Left cardiac atrium (tissue), 4 donors: ENCODE results near the gene FYCO1. TPM values are rescaled to one million over a fixed set of nuclear protein-coding genes. Genes with fewer than 3 reads are reported as not detected.
A peak's percentile ranks its signal among the peaks of the same experiment; 100 is the strongest.

ENCODE experiments used
- ATAC-seq, 2 donors: fragments of 200-7000 bp; cut with Tn5 transposase; one replicate each; pipeline ENCODE4 v1.9.1; 2020; ENCODE audit warnings: mild to moderate bottlenecking in 2 of 2, moderate library complexity in 2 of 2
- DNase-seq: peaks from one replicate; pipeline ENCODE4 v3.0.0-alpha.2; 2020
- intact Hi-C, 2 donors: fragments of 100-400 bp; cut with DNase I; formaldehyde crosslinking; loops; one replicate each; pipeline versions ENCODE4 v1.14.1 to v1.15.1; 2022 to 2023
- total RNA-seq, 2 donors: library from RNA; stranded (reverse); fragmentation: NEBNext Ultra II Directional; extraction: Animal tissue kit (Norgen Biotek cat#: 25700); gene quantifications; one replicate each; pipeline ENCODE4 v1.2.1, GENCODE V29; 2021
- donor health status: DM: no; HTN: yes; CAD: no.
- donor health status: DM: no; HTN: yes; CAD: no; lungs with severe emphysema.
- donor health status: DM: yes; HTN: yes; CAD: no.
- donor health status: Dilated cardiomyopathy.

Gene FYCO1
- total RNA-seq, 2 donors from 2014 or later: 64.4 to 91.9 TPM

GRCh38 chr3:45911511-45912226, 84.0 kb downstream of the FYCO1 start:
- intact Hi-C loops: no loop called here
- no peak for DNase-seq
- no peak for ATAC-seq

GRCh38 chr3:45910892-45911291, 84.7 kb downstream of the FYCO1 start:
- intact Hi-C loops: no loop called here
- ATAC-seq (no peak), DNase-seq (no peak)

GRCh38 chr3:45909542-45909941, 86.1 kb downstream of the FYCO1 start:
- DNase-seq (no peak), ATAC-seq (no peak)
- intact Hi-C loops: no loop called here

- ATAC-seq: no peak
- intact Hi-C loops: no loop called here
- DNase-seq: no peak
Measured at GRCh38 chr3:45908761-45909160, 86.9 kb downstream of the FYCO1 start.

- DNase-seq (no peak), ATAC-seq (no peak)
- intact Hi-C loops: no loop called here
Measured at GRCh38 chr3:45907769-45908705, 87.6 kb downstream of the FYCO1 start.

GRCh38 chr3:45906681-45907407, 88.8 kb downstream of the FYCO1 start:
- intact Hi-C loops: no loop called here
- peak; percentile 29 for DNase-seq
- ATAC-seq: peak in 1 of 2 donors; percentile 67

- ATAC-seq: no peak
- intact Hi-C loops: no loop called here
- DNase-seq: no peak
Measured at GRCh38 chr3:45905755-45906154, 89.9 kb downstream of the FYCO1 start.

GRCh38 chr3:45904931-45905330, 90.7 kb downstream of the FYCO1 start:
- intact Hi-C loops: no loop called here

GRCh38 chr3:45896956-45897355, 98.7 kb downstream of the FYCO1 start:
- DNase-seq (no peak), ATAC-seq (no peak)
- intact Hi-C loops: no loop called here

More at GRCh38 chr3:45904931-45905330, 90.7 kb downstream of the FYCO1 start:
- DNase-seq (no peak), ATAC-seq (no peak)

- ATAC-seq: no peak
- no peak for DNase-seq
- intact Hi-C loops: no loop called here
Measured at GRCh38 chr3:45895686-45896468, 99.7 kb downstream of the FYCO1 start.

- ATAC-seq (no peak), DNase-seq (no peak)
- intact Hi-C loops: no loop called here
Measured at GRCh38 chr3:45894015-45894414, 101.6 kb downstream of the FYCO1 start.

- intact Hi-C loops: no loop called here
- DNase-seq (no peak), ATAC-seq (no peak)
Measured at GRCh38 chr3:45892161-45892560, 103.5 kb downstream of the FYCO1 start.

- DNase-seq: no peak
Measured at GRCh38 chr3:45890405-45890804, 105.2 kb downstream of the FYCO1 start.

GRCh38 chr3:45889337-45889736, 106.3 kb downstream of the FYCO1 start:
- DNase-seq (no peak), ATAC-seq (no peak)
- intact Hi-C loops: no loop called here

More at GRCh38 chr3:45890405-45890804, 105.2 kb downstream of the FYCO1 start:
- no peak for ATAC-seq
- intact Hi-C loops: no loop called here

- intact Hi-C loops: no loop called here
- DNase-seq (no peak), ATAC-seq (no peak)
Measured at GRCh38 chr3:45887759-45888511, 107.7 kb downstream of the FYCO1 start.

- ATAC-seq (no peak), DNase-seq (no peak)
- intact Hi-C loops: no loop called here
Measured at GRCh38 chr3:45887285-45887684, 108.3 kb downstream of the FYCO1 start.

GRCh38 chr3:45885979-45886705, 109.5 kb downstream of the FYCO1 start, which contains the start of gene CCR9:
CCR9 (plus strand) TSS chr3:45886543; CDS start chr3:45894934, 8,391 bp downstream.
- no peak for DNase-seq
- intact Hi-C loops: no loop called here
- ATAC-seq: no peak
